ENCODE results near the gene BCAP31. TPM values are rescaled to one million over a fixed set of nuclear protein-coding genes. Genes with fewer than 3 reads are reported as not detected.
"Not testable (repeated sequence)": the region's sequence is repeated elsewhere in the genome, so short reads cannot be mapped to it uniquely, and the experiment has no call there.

The BCAP31 gene
- total RNA-seq, 1 donor: 60.6 TPM

- not testable (repeated sequence) for H3K27me3 ChIP-seq (ENCODE audit: insufficient read depth, low read length); H3K9me3 ChIP-seq (ENCODE audit: low read depth, low read length); H3K4me1 ChIP-seq (ENCODE audit: insufficient read depth, low read length); H3K4me3 ChIP-seq (ENCODE audit: low read length)
Observed at GRCh38 chrX:153699210-153699783, 24.9 kb downstream of the BCAP31 start.

GRCh38 chrX:153697924-153698865 is 26.0 kb downstream of the BCAP31 start:
- Histone ChIP-seq H3K9me3 (ENCODE audit: low read depth, low read length) (no peaks in the 10 kb centered on the region), H3K4me1 (ENCODE audit: insufficient read depth, low read length) (no peaks in the 10 kb centered on the region), H3K4me3 (ENCODE audit: low read length) (no peak overlapping the region), H3K27me3 (ENCODE audit: insufficient read depth, low read length) (no peaks in the 10 kb centered on the region)

GRCh38 chrX:153696986-153697722 is 27.0 kb downstream of the BCAP31 start:
- not testable (repeated sequence) for H3K4me1 ChIP-seq (ENCODE audit: insufficient read depth, low read length); H3K4me3 ChIP-seq (ENCODE audit: low read length); H3K27me3 ChIP-seq (ENCODE audit: insufficient read depth, low read length); H3K9me3 ChIP-seq (ENCODE audit: low read depth, low read length)

GRCh38 chrX:153696538-153696937 is 27.6 kb downstream of the BCAP31 start:
- not testable (repeated sequence) for H3K9me3 ChIP-seq (ENCODE audit: low read depth, low read length); H3K4me3 ChIP-seq (ENCODE audit: low read length); H3K4me1 ChIP-seq (ENCODE audit: insufficient read depth, low read length)

GRCh38 chrX:153696100-153696499 is 28.1 kb downstream of the BCAP31 start:
- H3K4me3 ChIP-seq (ENCODE audit: low read length): no peak overlapping the region
- no peaks in the 10 kb centered on the region for H3K27me3 ChIP-seq (ENCODE audit: insufficient read depth, low read length)
- H3K4me1 ChIP-seq (ENCODE audit: insufficient read depth, low read length): no peaks in the 10 kb centered on the region
- no peaks in the 10 kb centered on the region for H3K9me3 ChIP-seq (ENCODE audit: low read depth, low read length)

More at GRCh38 chrX:153696538-153696937, 27.6 kb downstream of the BCAP31 start:
- not testable (repeated sequence) for H3K27me3 ChIP-seq (ENCODE audit: insufficient read depth, low read length)

- Histone ChIP-seq H3K9me3 (ENCODE audit: low read depth, low read length) (no peaks in the 10 kb centered on the region), H3K4me1 (ENCODE audit: insufficient read depth, low read length) (no peaks in the 10 kb centered on the region), H3K4me3 (ENCODE audit: low read length) (no peak overlapping the region), H3K27me3 (ENCODE audit: insufficient read depth, low read length) (no peaks in the 10 kb centered on the region)
Observed at GRCh38 chrX:153694687-153695270, 29.4 kb downstream of the BCAP31 start.

GRCh38 chrX:153694256-153694655 is 29.9 kb downstream of the BCAP31 start:
- H3K9me3 ChIP-seq (ENCODE audit: low read depth, low read length); H3K4me3 ChIP-seq (ENCODE audit: low read length); H3K27me3 ChIP-seq (ENCODE audit: insufficient read depth, low read length); H3K4me1 ChIP-seq (ENCODE audit: insufficient read depth, low read length): not testable (repeated sequence)

- Histone ChIP-seq H3K4me3 (ENCODE audit: low read length) (no peak overlapping the region), H3K9me3 (ENCODE audit: low read depth, low read length) (no peaks in the 10 kb centered on the region), H3K27me3 (ENCODE audit: insufficient read depth, low read length) (no peaks in the 10 kb centered on the region), H3K4me1 (ENCODE audit: insufficient read depth, low read length) (no peaks in the 10 kb centered on the region)
Observed at GRCh38 chrX:153693216-153694086, 30.7 kb downstream of the BCAP31 start.

GRCh38 chrX:153692611-153693156 is 31.5 kb downstream of the BCAP31 start:
- H3K27me3 ChIP-seq (ENCODE audit: insufficient read depth, low read length): no peaks in the 10 kb centered on the region
- H3K4me3 ChIP-seq (ENCODE audit: low read length): no peak overlapping the region
- no peaks in the 10 kb centered on the region for H3K9me3 ChIP-seq (ENCODE audit: low read depth, low read length)
- no peaks in the 10 kb centered on the region for H3K4me1 ChIP-seq (ENCODE audit: insufficient read depth, low read length)

- Histone ChIP-seq H3K9me3 (ENCODE audit: low read depth, low read length) (no peaks in the 10 kb centered on the region), H3K4me1 (ENCODE audit: insufficient read depth, low read length) (no peaks in the 10 kb centered on the region), H3K27me3 (ENCODE audit: insufficient read depth, low read length) (no peaks in the 10 kb centered on the region), H3K4me3 (ENCODE audit: low read length) (no peak overlapping the region)
Observed at GRCh38 chrX:153692003-153692402, 32.2 kb downstream of the BCAP31 start.

GRCh38 chrX:153691032-153691827 is 33.0 kb downstream of the BCAP31 start:
- not testable (repeated sequence) for H3K4me1 ChIP-seq (ENCODE audit: insufficient read depth, low read length); H3K9me3 ChIP-seq (ENCODE audit: low read depth, low read length); H3K4me3 ChIP-seq (ENCODE audit: low read length); H3K27me3 ChIP-seq (ENCODE audit: insufficient read depth, low read length)

GRCh38 chrX:153690466-153690865 is 33.7 kb downstream of the BCAP31 start:
- no peaks in the 10 kb centered on the region for H3K27me3 ChIP-seq (ENCODE audit: insufficient read depth, low read length)
- H3K4me3 ChIP-seq (ENCODE audit: low read length): no peak overlapping the region
- no peaks in the 10 kb centered on the region for H3K4me1 ChIP-seq (ENCODE audit: insufficient read depth, low read length)
- H3K9me3 ChIP-seq (ENCODE audit: low read depth, low read length): no peaks in the 10 kb centered on the region

GRCh38 chrX:153689654-153690465 is 34.3 kb downstream of the BCAP31 start:
- H3K4me1 ChIP-seq (ENCODE audit: insufficient read depth, low read length): no peaks in the 10 kb centered on the region
- no peak overlapping the region for H3K4me3 ChIP-seq (ENCODE audit: low read length)
- no peaks in the 10 kb centered on the region for H3K27me3 ChIP-seq (ENCODE audit: insufficient read depth, low read length)
- no peaks in the 10 kb centered on the region for H3K9me3 ChIP-seq (ENCODE audit: low read depth, low read length)
